Measurements from ENCODE around the gene XRCC4.

XRCC4 gene

GRCh38 chr5:83092619-83093018 lies 15.3 kb downstream of the XRCC4 start:
- DNase-seq (ENCODE audit: low read depth) = no peak
- H3K4me3 ChIP-seq (ENCODE audit: low read depth, low read length) = no peak overlapping the region
- TF ChIP-seq MAX (IDR thresholded peaks at IDR 0.05; ENCODE audit: low read depth, low read length) (no peak), MYC (IDR thresholded peaks at IDR 0.05; ENCODE audit: low read depth, low read length) (no peak)

- no peak overlapping the region for H3K4me3 ChIP-seq (ENCODE audit: low read depth, low read length)
- DNase-seq (ENCODE audit: low read depth) = no peak
- no peak for TF ChIP-seq MAX (IDR thresholded peaks at IDR 0.05; ENCODE audit: low read depth, low read length)
- TF ChIP-seq CTCF (IDR thresholded peaks at IDR 0.05; ENCODE audit: low read depth, low read length) = no peak
- no peak for TF ChIP-seq MYC (IDR thresholded peaks at IDR 0.05; ENCODE audit: low read depth, low read length)
- TF ChIP-seq POLR2A (IDR thresholded peaks at IDR 0.05; ENCODE audit: extremely low read depth, insufficient read length) = no peak
These were observed 16.3 kb downstream of the XRCC4 start for GRCh38 chr5:83093692-83094091.

GRCh38 chr5:83095163-83095956 lies 18.0 kb downstream of the XRCC4 start:
- no peak for DNase-seq (ENCODE audit: low read depth)
- H3K4me3 ChIP-seq (ENCODE audit: low read depth, low read length) = no peak overlapping the region
- no peak for TF ChIP-seq MYC (IDR thresholded peaks at IDR 0.05; ENCODE audit: low read depth, low read length)
- TF ChIP-seq CTCF (IDR thresholded peaks at IDR 0.05; ENCODE audit: low read depth, low read length) = no peak
- no peak for TF ChIP-seq POLR2A (IDR thresholded peaks at IDR 0.05; ENCODE audit: extremely low read depth, insufficient read length)
- no peak for TF ChIP-seq MAX (IDR thresholded peaks at IDR 0.05; ENCODE audit: low read depth, low read length)

GRCh38 chr5:83095957-83096539 lies 18.7 kb downstream of the XRCC4 start:
- no peak overlapping the region for H3K4me3 ChIP-seq (ENCODE audit: low read depth, low read length)
- DNase-seq (ENCODE audit: low read depth) = no peak
- TF ChIP-seq MAX (IDR thresholded peaks at IDR 0.05; ENCODE audit: low read depth, low read length) = no peak
- no peak for TF ChIP-seq POLR2A (IDR thresholded peaks at IDR 0.05; ENCODE audit: extremely low read depth, insufficient read length)
- no peak for TF ChIP-seq MYC (IDR thresholded peaks at IDR 0.05; ENCODE audit: low read depth, low read length)
- TF ChIP-seq CTCF (IDR thresholded peaks at IDR 0.05; ENCODE audit: low read depth, low read length) = no peak

- TF ChIP-seq MAX (IDR thresholded peaks at IDR 0.05; ENCODE audit: low read depth, low read length) (no peak), MYC (IDR thresholded peaks at IDR 0.05; ENCODE audit: low read depth, low read length) (no peak), POLR2A (IDR thresholded peaks at IDR 0.05; ENCODE audit: extremely low read depth, insufficient read length) (no peak), CTCF (IDR thresholded peaks at IDR 0.05; ENCODE audit: low read depth, low read length) (no peak)
- no peak for DNase-seq (ENCODE audit: low read depth)
- H3K4me3 ChIP-seq (ENCODE audit: low read depth, low read length) = no peak overlapping the region
These were observed 19.5 kb downstream of the XRCC4 start for GRCh38 chr5:83096660-83097339.

Data from NB4 (cell line).